ENCODE results near the gene HCRTR2. TPM values are rescaled to one million over a fixed set of nuclear protein-coding genes. Genes with fewer than 3 reads are reported as not detected.
"Not testable (repeated sequence)": the region's sequence is repeated elsewhere in the genome, so short reads cannot be mapped to it uniquely, and the experiment has no call there.

HCRTR2 gene
- total RNA-seq, 1 donor from 2014 or later: not detected

DNA sequence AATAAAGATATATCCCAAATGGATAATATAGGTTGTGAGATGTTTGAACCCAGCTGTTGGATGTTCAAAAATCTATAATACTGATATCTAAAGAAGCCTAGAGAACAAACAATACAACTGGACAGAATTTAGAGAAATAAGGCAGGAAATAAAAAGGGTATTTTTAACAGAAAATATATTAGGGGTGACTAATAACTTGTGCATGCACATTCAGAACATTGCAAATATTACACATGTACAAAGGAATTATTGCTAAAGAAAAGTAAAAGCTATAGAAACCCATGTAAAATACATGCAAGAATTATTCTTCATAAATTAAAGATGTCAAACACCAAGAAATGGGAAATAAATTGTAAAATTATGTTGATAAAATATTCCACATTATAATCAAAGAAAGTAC, 32.7 kb upstream of the HCRTR2 start:
- DNase-seq: no peak
- no peaks in the 10 kb centered on the region for H3K36me3 ChIP-seq
- H3K4me1 ChIP-seq: no peaks in the 10 kb centered on the region
- no peak for TF ChIP-seq CTCF (IDR thresholded peaks at IDR 0.05)
- H3K4me3 ChIP-seq: no peak overlapping the region
- H3K27me3 ChIP-seq: no peaks in the 10 kb centered on the region
- H3K27ac ChIP-seq: no peak overlapping the region
- intact Hi-C loops (cut with DNase I): no loop called here
- H3K9me3 ChIP-seq: no peaks in the 10 kb centered on the region
- ATAC-seq: no peak

GRCh38 chr6:55142610-55143009, 31.7 kb upstream of the HCRTR2 start:
- Histone ChIP-seq H3K27me3 (no peaks in the 10 kb centered on the region), H3K4me3 (no peak overlapping the region), H3K27ac (no peak overlapping the region), H3K4me1 (no peaks in the 10 kb centered on the region), H3K36me3 (no peaks in the 10 kb centered on the region), H3K9me3 (no peaks in the 10 kb centered on the region)
- ATAC-seq: no peak
- intact Hi-C loops (cut with DNase I): no loop called here
- DNase-seq: no peak
- TF ChIP-seq CTCF (IDR thresholded peaks at IDR 0.05): no peak

- DNase-seq: no peak
- Histone ChIP-seq H3K4me1 (no peaks in the 10 kb centered on the region), H3K4me3 (no peak overlapping the region), H3K36me3 (no peaks in the 10 kb centered on the region), H3K27ac (no peak overlapping the region), H3K9me3 (no peaks in the 10 kb centered on the region), H3K27me3 (no peaks in the 10 kb centered on the region)
- ATAC-seq: no peak
- TF ChIP-seq CTCF (IDR thresholded peaks at IDR 0.05): no peak
- intact Hi-C loops (cut with DNase I): no loop called here
Measured at GRCh38 chr6:55153284-55153683, 21.0 kb upstream of the HCRTR2 start.

- H3K9me3 ChIP-seq; ATAC-seq; DNase-seq; H3K27me3 ChIP-seq; H3K27ac ChIP-seq; H3K4me1 ChIP-seq; intact Hi-C loops (cut with DNase I); H3K36me3 ChIP-seq; H3K4me3 ChIP-seq: not testable (repeated sequence)
Measured at GRCh38 chr6:55158784-55159183, 15.5 kb upstream of the HCRTR2 start.

DNA sequence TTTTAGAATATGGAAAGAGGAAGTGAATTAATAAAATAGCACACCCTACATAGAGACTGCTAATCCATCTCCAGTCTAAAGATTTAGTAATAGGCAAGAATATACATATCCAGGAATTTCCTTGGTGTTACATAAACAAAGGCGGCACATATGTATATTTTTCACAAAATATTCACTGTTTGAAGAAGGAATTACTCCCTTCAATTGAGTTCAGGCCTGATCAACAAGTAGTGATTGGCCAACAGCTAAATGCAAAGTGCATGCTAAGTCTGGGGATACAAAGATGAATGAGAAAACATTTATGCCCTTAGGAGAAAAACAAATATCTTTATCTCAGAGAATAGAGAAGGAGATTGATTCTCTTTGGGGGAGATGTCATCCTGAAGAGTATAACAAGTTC, 6.5 kb upstream of the HCRTR2 start:
- intact Hi-C loops (cut with DNase I): no loop called here
- H3K4me3 ChIP-seq: no peak overlapping the region
- H3K9me3 ChIP-seq: no peaks in the 10 kb centered on the region
- DNase-seq (no peak), ATAC-seq (no peak)
- TF ChIP-seq CTCF (IDR thresholded peaks at IDR 0.05): no peak
- no peaks in the 10 kb centered on the region for H3K4me1 ChIP-seq
- no peaks in the 10 kb centered on the region for H3K36me3 ChIP-seq
- H3K27ac ChIP-seq: no peak overlapping the region
- no peaks in the 10 kb centered on the region for H3K27me3 ChIP-seq

DNA sequence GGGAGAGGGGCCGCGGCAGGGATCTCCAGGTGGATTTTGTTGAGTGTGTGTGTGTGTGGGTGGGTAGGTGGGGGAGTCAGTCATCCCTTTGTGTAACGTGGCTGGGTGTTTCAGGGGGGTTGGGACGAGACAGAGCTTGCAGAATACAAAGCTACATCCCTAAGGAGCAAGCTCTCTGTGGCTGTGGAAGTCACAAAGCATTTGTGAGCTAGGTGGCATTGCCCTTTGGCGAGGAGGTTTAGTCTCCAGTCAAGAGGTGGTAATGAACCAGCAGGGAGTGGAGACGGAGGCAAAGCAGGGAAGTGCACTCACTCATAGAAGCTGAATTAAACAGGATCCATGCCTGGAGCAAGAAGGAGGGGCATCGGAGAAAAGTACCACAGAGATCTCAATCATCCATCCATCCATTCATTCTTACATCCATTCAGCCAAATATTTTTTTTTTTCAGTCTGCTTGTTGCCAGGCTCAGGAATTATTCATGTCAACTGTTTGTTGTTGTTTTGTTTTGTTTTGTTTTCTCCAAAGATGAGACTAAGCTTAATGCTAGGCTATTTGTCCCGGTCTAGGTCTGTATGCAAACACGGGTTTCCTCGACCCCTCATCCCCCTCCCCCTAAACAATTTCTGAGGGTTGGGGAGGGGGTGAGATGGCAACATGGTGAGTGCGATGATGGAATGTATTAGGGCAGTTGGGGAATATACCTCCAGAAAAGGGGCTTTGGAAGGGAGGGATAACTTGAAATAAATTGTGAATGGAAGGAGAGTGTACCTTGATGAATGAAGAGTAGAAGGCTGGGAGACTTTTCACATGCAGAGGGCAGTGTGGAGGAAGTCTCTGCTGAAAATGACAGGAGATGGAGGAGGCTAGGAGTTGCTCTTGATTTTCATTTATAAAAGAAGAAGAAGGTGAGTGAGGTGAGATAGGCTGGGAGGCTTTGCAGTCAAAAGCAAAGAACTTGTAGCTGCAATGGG, 1.0 kb downstream of the HCRTR2 start:
- Histone ChIP-seq H3K27ac (no peak overlapping the region), H3K4me1 (no peaks in the 10 kb centered on the region), H3K4me3 (no peak overlapping the region), H3K36me3 (no peaks in the 10 kb centered on the region), H3K9me3 (no peaks in the 10 kb centered on the region), H3K27me3 (peaks cover 21% of the 10 kb centered on the region)
- TF ChIP-seq CTCF (IDR thresholded peaks at IDR 0.05): no peak
- DNase-seq (no peak), ATAC-seq (no peak)
- intact Hi-C loops (cut with DNase I): no loop called here

All from upper lobe of right lung (tissue), 1 donor.